Measurements from ENCODE around the gene MACROD1.
A peak's percentile ranks its signal among the peaks of the same experiment; 100 is the strongest.

Gene MACROD1

GRCh38 chr11:64072403-64072802 lies 93.5 kb downstream of the MACROD1 start:
- DNase-seq: no peak

DNA sequence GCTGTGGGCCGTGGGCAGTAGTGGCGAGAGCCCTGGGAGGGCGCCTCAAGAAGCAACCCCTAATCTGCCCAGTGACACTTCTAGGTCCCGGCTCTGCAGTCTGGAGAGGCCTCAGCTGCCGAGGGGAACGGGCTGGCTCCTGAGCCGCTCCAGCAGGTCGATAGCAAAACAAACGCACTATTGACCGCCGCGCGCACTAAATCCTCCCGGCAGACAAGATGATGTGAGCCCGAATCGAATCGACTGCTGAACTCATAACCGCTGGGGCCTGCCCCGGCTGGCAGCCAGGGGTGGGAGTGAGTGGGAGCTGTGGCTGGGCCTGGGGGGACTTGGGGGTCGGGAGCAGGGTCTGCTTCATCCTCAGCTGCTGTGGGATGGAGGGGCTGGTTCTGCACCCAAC lies 94.1 kb downstream of the MACROD1 start:
- no peak for DNase-seq

- DNase-seq: no peak
These were observed 95.6 kb downstream of the MACROD1 start for GRCh38 chr11:64070314-64070681.

- DNase-seq: no peak
These were observed 96.3 kb downstream of the MACROD1 start for GRCh38 chr11:64069401-64070313.

- DNase-seq: no peak
These were observed 97.1 kb downstream of the MACROD1 start for GRCh38 chr11:64068705-64069400.

GRCh38 chr11:64067230-64067993 lies 98.5 kb downstream of the MACROD1 start:
- no peak for DNase-seq

- no peak for DNase-seq
These were observed 100.2 kb downstream of the MACROD1 start for GRCh38 chr11:64065712-64066111.

GRCh38 chr11:64065141-64065465 lies 100.8 kb downstream of the MACROD1 start:
- no peak for DNase-seq

- DNase-seq: no peak
These were observed 101.4 kb downstream of the MACROD1 start for GRCh38 chr11:64064374-64065140.

- no peak for DNase-seq
These were observed 102.1 kb downstream of the MACROD1 start for GRCh38 chr11:64063777-64064176.

- DNase-seq: no peak
These were observed 103.5 kb downstream of the MACROD1 start for GRCh38 chr11:64062185-64063039.

- peak; percentile 50 for DNase-seq
These were observed 105.0 kb downstream of the MACROD1 start for GRCh38 chr11:64060861-64061444.

DNA sequence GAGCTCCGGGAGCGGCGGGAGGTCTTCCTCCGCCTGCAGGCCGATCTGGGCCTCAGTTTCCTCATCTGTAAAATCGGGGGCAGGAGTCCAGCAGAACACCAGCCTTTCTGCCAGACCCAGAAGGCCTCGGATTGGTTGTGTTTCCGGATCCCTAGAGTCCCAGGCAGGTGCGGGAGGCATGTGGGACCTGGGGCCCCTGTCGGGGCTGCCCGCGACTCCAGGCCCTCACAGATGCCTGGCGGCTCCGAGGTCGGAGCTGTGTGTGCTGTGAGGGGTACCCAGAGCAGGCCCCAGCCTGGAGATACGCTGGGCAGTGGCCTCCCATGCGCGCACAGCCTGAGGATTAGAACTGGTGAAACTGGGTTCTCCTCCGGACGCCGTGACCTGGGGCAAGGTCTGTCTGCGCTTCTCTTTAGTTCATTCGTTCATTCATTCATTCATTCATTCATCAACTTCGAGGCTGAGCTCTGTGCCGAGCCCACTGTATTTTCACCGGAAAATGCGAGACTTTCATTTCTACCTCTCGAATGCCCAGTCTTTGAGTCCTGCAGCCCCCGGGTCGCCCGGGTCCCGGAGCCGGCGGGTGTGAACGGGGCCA lies 105.6 kb downstream of the MACROD1 start:
- DNase-seq: no peak

DNA sequence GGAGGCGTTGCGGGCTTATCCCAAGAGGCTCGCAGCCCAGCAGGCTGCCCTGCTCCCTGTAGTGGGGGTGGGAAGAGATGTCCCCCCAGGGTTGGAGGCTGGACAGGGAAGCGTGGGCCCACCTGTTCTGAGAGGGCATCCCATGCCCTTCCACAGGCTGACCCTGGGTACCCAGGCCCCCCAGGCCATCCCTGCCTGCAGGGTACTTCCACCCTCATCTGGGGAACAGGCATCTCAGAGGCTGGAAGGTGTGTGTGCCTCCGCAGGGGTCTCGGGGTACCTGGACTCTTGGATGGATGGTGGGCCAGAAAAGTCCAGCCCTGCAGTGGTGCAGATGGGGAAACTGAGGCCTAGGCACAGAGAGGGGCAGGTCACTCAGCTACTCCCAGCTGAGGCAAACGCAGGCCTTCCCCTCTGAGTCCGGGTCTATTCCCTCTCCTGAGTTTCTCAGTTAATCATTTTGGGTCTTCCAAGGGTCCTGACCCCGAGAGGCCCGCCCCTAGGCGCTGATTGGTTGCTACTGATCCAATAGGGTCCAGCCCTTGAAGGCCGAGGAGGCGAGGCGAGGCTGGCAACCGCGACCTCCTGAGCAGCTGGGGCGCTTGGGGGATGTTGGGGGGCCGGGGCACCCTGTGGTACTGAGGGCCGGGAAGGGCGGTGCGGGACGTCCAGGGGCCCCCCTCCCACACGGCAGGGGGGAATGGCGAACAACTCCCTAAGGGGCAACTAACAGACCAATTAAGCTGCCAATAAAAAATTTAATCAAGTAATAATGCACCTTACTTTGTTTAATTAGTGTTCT lies 106.4 kb downstream of the MACROD1 start:
- DNase-seq: no peak

- no peak for DNase-seq
These were observed 107.4 kb downstream of the MACROD1 start for GRCh38 chr11:64058494-64058893.

GRCh38 chr11:64057890-64058289 lies 108.0 kb downstream of the MACROD1 start:
- DNase-seq: peak; percentile 38

DNA sequence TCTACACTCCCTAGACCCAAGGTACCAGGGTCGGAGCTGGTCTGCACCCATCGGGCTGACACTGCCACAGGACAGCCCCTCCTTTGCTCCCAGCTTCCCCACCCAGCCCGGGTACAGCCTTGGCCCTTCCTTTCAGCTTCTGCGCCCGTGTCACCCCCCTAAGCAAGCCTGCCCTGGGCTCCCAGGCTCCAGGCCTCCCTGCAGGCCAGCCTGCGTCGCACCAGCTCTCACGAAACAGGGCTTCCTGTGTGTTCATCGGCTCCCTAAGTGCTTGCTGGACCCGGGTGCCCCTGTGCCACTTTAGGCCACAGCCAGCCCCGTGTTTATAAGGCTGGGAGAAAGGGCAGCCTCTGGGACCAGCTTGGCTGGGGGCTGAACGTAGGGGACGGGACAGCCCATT lies 109.1 kb downstream of the MACROD1 start:
- DNase-seq: no peak

- peak; percentile 78 for DNase-seq
These were observed 109.6 kb downstream of the MACROD1 start for GRCh38 chr11:64056213-64056785.

DNA sequence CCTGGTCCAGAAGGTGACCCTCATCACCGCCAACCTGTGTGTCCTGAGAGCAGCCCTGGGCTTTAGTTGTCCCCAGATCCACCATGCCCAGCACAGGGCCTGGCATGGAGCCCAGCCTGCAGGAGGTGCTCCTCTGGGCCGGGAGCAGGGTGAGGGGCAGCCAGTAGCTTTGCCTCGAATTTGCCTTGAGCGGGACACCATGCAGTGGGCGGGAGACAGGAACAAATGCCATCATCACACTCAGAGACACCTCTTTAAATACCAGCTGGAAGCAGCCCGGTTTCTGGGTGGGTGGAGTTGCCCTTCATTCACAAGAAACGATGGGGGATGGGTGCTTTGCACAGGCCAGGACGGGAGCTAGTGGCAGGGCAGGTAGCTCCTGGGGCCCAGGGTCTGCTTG lies 110.8 kb downstream of the MACROD1 start:
- no peak for DNase-seq

- no peak for DNase-seq
These were observed 112.2 kb downstream of the MACROD1 start for GRCh38 chr11:64053699-64054098.
